Tibial artery (tissue), 4 donors: ENCODE data around the gene DSCAM.

ENCODE experiments used
- DNase-seq, 2 donors: peaks; one replicate each; pipeline ENCODE4 v3.0.0-alpha.2; 2019
- H3K27ac ChIP-seq, 2 donors: fragments of 200-600 bp; sonication (generic) in 1 of 2; 1 replicate in 1 of 2; 2 replicates in 1 of 2; pipeline ENCODE4 v1.5.1; 2018 to 2019; ENCODE audit warnings: mild to moderate bottlenecking in 1 of 2
- H3K27me3 ChIP-seq, 2 donors: fragments of 200-600 bp; sonication (generic) in 1 of 2; one replicate each; pipeline versions ENCODE4 v1.5.1 to v1.6.0; 2016 to 2019
- H3K36me3 ChIP-seq, 3 donors: fragments of 200-600 bp; sonication (generic) in 2 of 3; one replicate each; pipeline ENCODE4 v1.5.1; 2016 to 2019; ENCODE audit warnings: mild to moderate bottlenecking in 2 of 3
- H3K4me1 ChIP-seq, 4 donors: fragments of 200-600 bp; sonication (generic) in 2 of 4; 1 replicate in 3 of 4; 2 replicates in 1 of 4; pipeline ENCODE4 v1.5.1; 2016 to 2019
- H3K4me3 ChIP-seq, 2 donors: fragments of 200-600 bp; sonication (generic) in 1 of 2; 1 replicate in 1 of 2; 2 replicates in 1 of 2; pipeline ENCODE4 v1.5.1; 2018 to 2019; ENCODE audit warnings: mild to moderate bottlenecking in 2 of 2
- H3K9me3 ChIP-seq, 3 donors: fragments of 200-600 bp; sonication (generic) in 1 of 3; one replicate each; pipeline ENCODE4 v1.5.1; 2016 to 2019
- intact Hi-C: fragments of 100-400 bp; cut with DNase I; formaldehyde crosslinking; loops from one replicate; pipeline ENCODE4 v1.15.0; 2023; ENCODE audit warnings: low total_unique reads
- TF ChIP-seq, protein P1 (sequence below), 2 experiments: fragments of 200-600 bp in 1 of 2; fragments of 450-650 bp in 1 of 2; IDR thresholded peaks; one replicate each; pipeline ENCODE4 v1.5.1; 2017 to 2019; ENCODE audit warnings: antibody characterized with exemption in 2 of 2, mild to moderate bottlenecking in 1 of 2, moderate library complexity in 1 of 2

The DSCAM gene

GRCh38 chr21:40386981-40387747, 459.8 kb downstream of the DSCAM start:
- intact Hi-C loops, result loop anchor here (10.0 kb wide), 1 partner anchor 242 kb away; no protein-coding TSS in a partner anchor
- DNase-seq, result no peak
- Histone ChIP-seq H3K27ac (no peak overlapping the region), H3K9me3 (no peaks in the 10 kb centered on the region), H3K4me1 (no peaks in the 10 kb centered on the region), H3K27me3 (no peaks in the 10 kb centered on the region), H3K4me3 (no peak overlapping the region), H3K36me3 (no peaks in the 10 kb centered on the region)
- TF ChIP-seq, protein P1, sequence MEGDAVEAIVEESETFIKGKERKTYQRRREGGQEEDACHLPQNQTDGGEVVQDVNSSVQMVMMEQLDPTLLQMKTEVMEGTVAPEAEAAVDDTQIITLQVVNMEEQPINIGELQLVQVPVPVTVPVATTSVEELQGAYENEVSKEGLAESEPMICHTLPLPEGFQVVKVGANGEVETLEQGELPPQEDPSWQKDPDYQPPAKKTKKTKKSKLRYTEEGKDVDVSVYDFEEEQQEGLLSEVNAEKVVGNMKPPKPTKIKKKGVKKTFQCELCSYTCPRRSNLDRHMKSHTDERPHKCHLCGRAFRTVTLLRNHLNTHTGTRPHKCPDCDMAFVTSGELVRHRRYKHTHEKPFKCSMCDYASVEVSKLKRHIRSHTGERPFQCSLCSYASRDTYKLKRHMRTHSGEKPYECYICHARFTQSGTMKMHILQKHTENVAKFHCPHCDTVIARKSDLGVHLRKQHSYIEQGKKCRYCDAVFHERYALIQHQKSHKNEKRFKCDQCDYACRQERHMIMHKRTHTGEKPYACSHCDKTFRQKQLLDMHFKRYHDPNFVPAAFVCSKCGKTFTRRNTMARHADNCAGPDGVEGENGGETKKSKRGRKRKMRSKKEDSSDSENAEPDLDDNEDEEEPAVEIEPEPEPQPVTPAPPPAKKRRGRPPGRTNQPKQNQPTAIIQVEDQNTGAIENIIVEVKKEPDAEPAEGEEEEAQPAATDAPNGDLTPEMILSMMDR (IDR thresholded peaks at IDR 0.05), result no peak

GRCh38 chr21:40386294-40386911, 460.6 kb downstream of the DSCAM start:
- Histone ChIP-seq H3K4me1 (no peaks in the 10 kb centered on the region), H3K4me3 (no peak overlapping the region), H3K9me3 (no peaks in the 10 kb centered on the region), H3K36me3 (no peaks in the 10 kb centered on the region), H3K27me3 (no peaks in the 10 kb centered on the region), H3K27ac (no peak overlapping the region)
- intact Hi-C loops, result loop anchor here (10.0 kb wide), 1 partner anchor 242 kb away; no protein-coding TSS in a partner anchor
- peak in 1 of 2 donors; percentile 31 for DNase-seq
- TF ChIP-seq, protein P1 (IDR thresholded peaks at IDR 0.05), result peak; percentile 47 to 61

GRCh38 chr21:40385883-40386282, 461.1 kb downstream of the DSCAM start:
- Histone ChIP-seq H3K27me3 (no peaks in the 10 kb centered on the region), H3K4me1 (no peaks in the 10 kb centered on the region), H3K4me3 (no peak overlapping the region), H3K36me3 (no peaks in the 10 kb centered on the region), H3K9me3 (no peaks in the 10 kb centered on the region), H3K27ac (no peak overlapping the region)
- intact Hi-C loops, result loop anchor here (10.0 kb wide), 1 partner anchor 241 kb away; no protein-coding TSS in a partner anchor
- DNase-seq, result no peak
- TF ChIP-seq, protein P1 (IDR thresholded peaks at IDR 0.05), result no peak

DNA sequence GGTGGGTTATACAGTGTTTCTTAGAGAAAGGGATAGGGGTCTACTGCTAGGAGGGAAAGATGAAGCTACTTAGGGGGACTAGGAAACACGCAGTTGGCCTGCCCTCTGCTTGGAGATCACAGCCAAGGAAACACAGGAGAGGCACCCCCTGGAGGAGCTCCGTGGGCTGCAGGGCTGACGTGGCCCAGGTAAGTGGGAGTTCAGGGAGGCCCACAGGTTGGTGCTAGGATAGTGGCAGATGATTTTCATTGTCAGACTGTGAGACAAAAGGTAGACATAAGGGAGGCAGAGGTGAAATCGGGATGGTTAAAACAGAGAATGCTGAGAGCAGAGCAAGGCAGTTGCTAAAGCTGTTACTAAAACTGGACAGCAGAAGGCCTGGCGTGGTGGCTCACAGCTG, 463.0 kb downstream of the DSCAM start:
- Histone ChIP-seq H3K4me3 (no peak overlapping the region), H3K27me3 (no peaks in the 10 kb centered on the region), H3K36me3 (no peaks in the 10 kb centered on the region), H3K4me1 (no peaks in the 10 kb centered on the region), H3K9me3 (no peaks in the 10 kb centered on the region), H3K27ac (no peak overlapping the region)
- TF ChIP-seq, protein P1 (IDR thresholded peaks at IDR 0.05), result no peak
- no peak for DNase-seq
- intact Hi-C loops, result loop anchor here (10.0 kb wide), 1 partner anchor 239 kb away; no protein-coding TSS in a partner anchor

DNA sequence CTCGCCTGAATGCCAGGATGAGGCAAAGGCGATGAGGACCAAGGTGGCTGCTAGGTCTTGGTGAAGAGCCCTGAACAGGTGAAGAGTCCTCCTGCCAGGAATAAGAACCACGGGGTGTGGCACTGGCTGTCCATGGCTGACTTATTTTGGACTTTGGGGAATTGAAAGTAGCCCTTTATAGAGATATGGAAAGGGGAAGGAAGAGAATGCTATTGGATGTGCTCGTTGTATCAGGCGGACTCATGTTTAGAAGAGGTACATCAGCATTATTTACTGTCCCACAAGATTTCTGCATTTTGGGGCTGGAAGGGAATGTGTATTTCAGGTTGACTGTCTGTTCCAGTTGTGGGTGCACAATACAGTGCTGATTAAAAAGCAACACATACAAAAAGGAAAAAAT, 465.8 kb downstream of the DSCAM start:
- intact Hi-C loops, result loop anchor here (10.0 kb wide), 1 partner anchor 236 kb away; no protein-coding TSS in a partner anchor

More for the DNA sequence above, 465.8 kb downstream of the DSCAM start:
- Histone ChIP-seq H3K4me3 (no peak overlapping the region), H3K4me1 (no peaks in the 10 kb centered on the region), H3K9me3 (no peaks in the 10 kb centered on the region), H3K27me3 (no peaks in the 10 kb centered on the region), H3K27ac (no peak overlapping the region), H3K36me3 (no peaks in the 10 kb centered on the region)
- TF ChIP-seq, protein P1 (IDR thresholded peaks at IDR 0.05), result no peak
- DNase-seq, result no peak
